Fibroblast of mammary gland (primary cell): Measurements from ENCODE around the gene R3HDM2.
A peak's percentile ranks its signal among the peaks of the same experiment; 100 is the strongest.
"Not testable (repeated sequence)": the region's sequence is repeated elsewhere in the genome, so short reads cannot be mapped to it uniquely, and the experiment has no call there.

ENCODE experiments used
- DNase-seq: peaks from one replicate; pipeline ENCODE4 v3.0.0-alpha.2; 2010; ENCODE audit warnings: low read depth
- H3K4me3 ChIP-seq: 2 replicates; pipeline ENCODE4 v1.5.1; 2011; ENCODE audit warnings: low read depth, mild to moderate bottlenecking, low read length, moderate library complexity; ENCODE audit not compliant: control insufficient read depth
- CTCF ChIP-seq: conservative IDR thresholded peaks from 2 replicates; pipeline ENCODE4 v1.5.1; 2011; ENCODE audit warnings: low read depth, low read length, inconsistent platforms; ENCODE audit not compliant: control insufficient read depth, insufficient read depth

Gene R3HDM2

GRCh38 chr12:57319678-57320469, 111.0 kb downstream of the R3HDM2 start:
- TF ChIP-seq CTCF, result no peak
- no peak overlapping the region for H3K4me3 ChIP-seq
- no peak for DNase-seq

- no peak for TF ChIP-seq CTCF
These were observed 115.2 kb downstream of the R3HDM2 start for GRCh38 chr12:57315681-57316080.

GRCh38 chr12:57312287-57312686, 118.6 kb downstream of the R3HDM2 start:
- H3K4me3 ChIP-seq, DNase-seq: not testable (repeated sequence)

More at GRCh38 chr12:57315681-57316080, 115.2 kb downstream of the R3HDM2 start:
- no peak overlapping the region for H3K4me3 ChIP-seq
- DNase-seq, result no peak

GRCh38 chr12:57309420-57309819, 121.4 kb downstream of the R3HDM2 start:
- TF ChIP-seq CTCF, result no peak
- peak; percentile 37 for DNase-seq
- H3K4me3 ChIP-seq, result no peak overlapping the region

GRCh38 chr12:57300961-57301584, 129.8 kb downstream of the R3HDM2 start:
- no peak overlapping the region for H3K4me3 ChIP-seq
- TF ChIP-seq CTCF, result no peak
- no peak for DNase-seq

- TF ChIP-seq CTCF, result no peak
- peak; percentile 11 for DNase-seq
- H3K4me3 ChIP-seq, result no peak overlapping the region
These were observed 131.3 kb downstream of the R3HDM2 start for GRCh38 chr12:57299514-57300016.

GRCh38 chr12:57296291-57296690, 134.6 kb downstream of the R3HDM2 start:
- H3K4me3 ChIP-seq, result no peak overlapping the region
- TF ChIP-seq CTCF, result no peak
- DNase-seq, result peak; percentile 42

GRCh38 chr12:57282073-57282472, 148.8 kb downstream of the R3HDM2 start:
- H3K4me3 ChIP-seq, DNase-seq: not testable (repeated sequence)
